ENCODE measurements around the gene PSMB3. TPM values are rescaled to one million over a fixed set of nuclear protein-coding genes. Genes with fewer than 3 reads are reported as not detected.
"Not testable (repeated sequence)": the region's sequence is repeated elsewhere in the genome, so short reads cannot be mapped to it uniquely, and the experiment has no call there.

The PSMB3 gene
- total RNA-seq, 1 experiment from 2014 or later = 524 TPM

DNA sequence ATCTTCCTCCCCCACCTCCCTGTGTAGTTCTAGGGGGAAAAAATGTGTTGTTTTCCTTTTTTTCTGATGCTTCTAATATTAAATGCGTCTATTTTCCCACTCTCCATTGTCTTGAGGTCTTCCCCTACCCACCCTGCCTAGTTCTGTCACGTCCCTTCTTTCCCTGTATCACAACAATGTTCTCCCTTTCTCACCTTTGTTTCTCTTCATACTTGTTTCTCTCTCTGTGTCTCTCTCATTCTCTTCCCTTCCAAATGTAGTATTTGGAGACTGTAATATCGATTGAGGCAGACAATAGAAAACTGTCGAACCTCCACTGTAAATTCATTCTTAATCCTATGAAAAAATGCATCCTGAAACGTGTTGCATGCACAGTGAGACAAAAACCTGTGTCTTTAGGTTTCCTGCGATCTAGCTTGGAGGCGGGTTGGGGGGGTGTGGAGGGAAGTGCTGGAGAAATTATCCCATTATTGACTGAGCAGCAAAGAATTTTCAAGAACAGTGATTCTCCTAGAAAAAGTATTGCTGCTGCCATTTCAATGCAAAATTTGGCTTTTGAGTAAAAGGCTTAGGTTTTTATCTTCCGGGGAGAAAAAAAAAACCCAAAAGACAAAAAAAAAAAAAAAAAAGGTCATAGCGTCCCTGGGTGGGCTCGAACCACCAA is 1.3 kb upstream of the PSMB3 start:
- DNase-seq = peak; percentile 50
- H3K4me3 ChIP-seq = peak overlapping the region; percentile 76

GRCh38 chr17:38751808-38752307 is 683 bp upstream of the PSMB3 start:
- DNase-seq = peak; percentile 77
- Histone ChIP-seq H3K4me3 (peak overlapping the region; percentile 76), H3K36me3 (peaks cover 36% of the 10 kb centered on the region), H3K9me3 (no peaks in the 10 kb centered on the region), H3K27me3 (no peaks in the 10 kb centered on the region)

More for the DNA sequence above, 1.3 kb upstream of the PSMB3 start:
- Histone ChIP-seq H3K27me3 (no peaks in the 10 kb centered on the region), H3K9me3 (no peaks in the 10 kb centered on the region), H3K36me3 (peaks cover 31% of the 10 kb centered on the region)

DNA sequence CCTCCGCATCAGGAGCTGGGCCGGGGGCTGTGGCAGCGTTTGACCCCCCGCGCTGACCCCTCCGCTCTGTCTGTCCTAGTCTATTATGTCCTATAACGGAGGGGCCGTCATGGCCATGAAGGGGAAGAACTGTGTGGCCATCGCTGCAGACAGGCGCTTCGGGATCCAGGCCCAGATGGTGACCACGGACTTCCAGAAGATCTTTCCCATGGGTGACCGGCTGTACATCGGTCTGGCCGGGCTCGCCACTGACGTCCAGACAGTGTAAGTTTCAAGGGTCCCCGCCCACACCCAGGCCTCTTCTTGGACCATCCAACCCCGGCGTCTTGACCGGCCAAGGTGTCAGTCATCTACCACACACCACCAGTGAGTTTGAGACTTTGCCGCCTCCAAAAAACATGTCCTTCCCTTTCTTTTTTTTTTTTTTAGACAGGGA is 548 bp downstream of the PSMB3 start:
- no peaks in the 10 kb centered on the region for H3K27me3 ChIP-seq
- peak overlapping the region; percentile 76 for H3K4me3 ChIP-seq
- no peak for DNase-seq
- peaks cover 44% of the 10 kb centered on the region for H3K36me3 ChIP-seq
- H3K9me3 ChIP-seq = no peaks in the 10 kb centered on the region

DNA sequence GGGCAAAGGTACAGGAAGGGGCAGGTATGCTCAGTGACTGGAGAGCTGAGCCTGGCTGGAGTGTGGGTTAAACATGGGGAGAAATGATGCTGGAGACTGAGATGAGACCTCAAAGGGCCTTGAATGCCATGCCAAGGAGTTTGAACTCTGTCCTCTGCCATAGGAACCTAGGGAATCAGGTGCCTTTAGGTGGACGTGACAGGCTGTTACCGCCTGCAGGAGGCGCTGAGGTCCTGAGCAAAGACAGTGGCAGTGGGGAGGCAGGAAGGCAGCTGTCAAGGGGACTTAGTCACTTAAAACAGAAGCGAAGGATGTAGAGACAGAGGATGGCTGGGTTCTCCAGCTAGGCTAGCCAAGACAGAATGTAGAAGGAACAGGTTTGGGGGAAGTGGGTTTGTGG is 9.1 kb downstream of the PSMB3 start:
- Histone ChIP-seq H3K9me3 (no peaks in the 10 kb centered on the region), H3K4me3 (no peak overlapping the region), H3K27me3 (no peaks in the 10 kb centered on the region), H3K36me3 (peaks cover 89% of the 10 kb centered on the region)
- DNase-seq = peak; percentile 24

GRCh38 chr17:38762231-38762630 is 9.7 kb downstream of the PSMB3 start:
- peaks cover 91% of the 10 kb centered on the region for H3K36me3 ChIP-seq
- no peak for DNase-seq
- no peak overlapping the region for H3K4me3 ChIP-seq

DNA sequence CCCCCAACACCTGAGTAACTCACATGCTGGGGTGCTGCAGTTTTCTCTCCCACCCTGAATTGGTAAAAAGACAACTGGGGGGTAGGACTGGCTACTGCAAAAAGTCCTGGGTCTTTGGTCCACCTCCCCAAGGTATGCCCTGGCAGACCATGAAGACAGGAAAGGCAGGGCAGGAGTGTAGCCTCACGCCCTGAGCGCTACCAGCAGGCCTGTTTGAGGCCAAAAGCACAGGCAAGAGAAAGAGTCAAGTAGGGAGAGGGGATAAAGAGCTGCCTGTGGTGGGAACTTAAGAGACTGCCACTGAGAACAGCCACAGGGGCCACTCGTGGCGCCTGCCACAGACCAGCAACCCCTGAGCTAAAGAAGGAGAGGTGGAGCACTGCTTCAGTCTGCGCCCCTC is 13.8 kb downstream of the PSMB3 start:
- Histone ChIP-seq H3K27me3 (no peaks in the 10 kb centered on the region), H3K36me3 (peaks cover 87% of the 10 kb centered on the region), H3K4me3 (no peak overlapping the region), H3K9me3 (no peaks in the 10 kb centered on the region)
- DNase-seq = no peak

More at GRCh38 chr17:38762231-38762630, 9.7 kb downstream of the PSMB3 start:
- Histone ChIP-seq H3K27me3 (no peaks in the 10 kb centered on the region), H3K9me3 (no peaks in the 10 kb centered on the region)

- no peak for DNase-seq
- Histone ChIP-seq H3K36me3 (peaks cover 90% of the 10 kb centered on the region), H3K4me3 (no peak overlapping the region), H3K9me3 (no peaks in the 10 kb centered on the region), H3K27me3 (no peaks in the 10 kb centered on the region)
Observed at GRCh38 chr17:38768417-38768816, 15.9 kb downstream of the PSMB3 start.

DNA sequence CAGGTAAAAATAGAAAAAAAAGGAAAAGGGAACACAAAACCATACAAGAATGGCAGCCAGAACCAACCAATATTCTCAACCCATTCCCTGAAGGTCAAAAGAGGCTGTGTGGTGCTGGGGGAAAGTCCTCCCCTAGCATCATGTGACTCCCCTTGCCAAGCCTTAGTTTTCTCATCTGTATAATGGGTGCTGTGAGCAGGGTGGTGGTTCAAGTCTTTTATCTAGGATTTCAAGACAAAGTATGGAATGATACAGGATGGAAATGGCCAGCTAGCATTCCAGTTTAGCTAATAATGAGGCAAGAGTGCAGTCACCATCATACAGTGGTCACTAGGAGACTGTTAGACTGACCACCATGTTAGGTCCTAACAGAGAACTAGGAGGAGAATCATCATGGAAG is 20.7 kb downstream of the PSMB3 start:
- Histone ChIP-seq H3K36me3 (peaks cover 91% of the 10 kb centered on the region), H3K27me3 (no peaks in the 10 kb centered on the region), H3K9me3 (no peaks in the 10 kb centered on the region), H3K4me3 (no peak overlapping the region)
- DNase-seq = no peak

DNA sequence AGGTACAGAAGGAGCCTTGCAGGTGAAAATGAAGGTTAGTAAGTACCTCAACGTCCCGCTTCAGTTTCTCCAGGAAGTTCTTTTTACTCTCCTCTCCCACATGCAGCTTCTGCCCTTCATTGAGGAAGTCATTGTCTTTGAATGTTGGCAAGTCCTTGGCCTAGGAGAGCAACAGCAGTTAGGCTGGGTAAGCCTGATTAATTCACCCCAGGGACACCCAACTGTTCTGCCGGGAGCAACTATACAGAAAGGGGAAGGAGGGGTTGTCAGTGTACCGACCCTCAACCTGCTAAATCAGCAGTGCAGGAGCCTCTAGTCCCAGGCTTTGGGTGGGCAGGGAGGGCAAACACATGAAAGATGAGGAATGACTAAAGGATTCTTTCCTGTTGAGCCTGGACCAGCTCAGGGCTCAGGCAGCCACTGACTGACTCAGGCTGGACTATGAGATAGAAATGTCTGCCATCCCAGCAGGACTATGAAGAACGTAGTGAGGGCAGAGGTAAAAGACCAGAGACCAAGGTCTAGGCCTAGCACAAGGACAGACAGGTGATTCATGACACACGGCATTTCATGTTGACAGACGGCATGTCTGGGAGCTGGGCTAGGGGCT is 25.2 kb downstream of the PSMB3 start:
- H3K4me3 ChIP-seq = no peak overlapping the region
- DNase-seq = no peak
- H3K9me3 ChIP-seq = no peaks in the 10 kb centered on the region
- H3K36me3 ChIP-seq = peaks cover 97% of the 10 kb centered on the region
- no peaks in the 10 kb centered on the region for H3K27me3 ChIP-seq

DNA sequence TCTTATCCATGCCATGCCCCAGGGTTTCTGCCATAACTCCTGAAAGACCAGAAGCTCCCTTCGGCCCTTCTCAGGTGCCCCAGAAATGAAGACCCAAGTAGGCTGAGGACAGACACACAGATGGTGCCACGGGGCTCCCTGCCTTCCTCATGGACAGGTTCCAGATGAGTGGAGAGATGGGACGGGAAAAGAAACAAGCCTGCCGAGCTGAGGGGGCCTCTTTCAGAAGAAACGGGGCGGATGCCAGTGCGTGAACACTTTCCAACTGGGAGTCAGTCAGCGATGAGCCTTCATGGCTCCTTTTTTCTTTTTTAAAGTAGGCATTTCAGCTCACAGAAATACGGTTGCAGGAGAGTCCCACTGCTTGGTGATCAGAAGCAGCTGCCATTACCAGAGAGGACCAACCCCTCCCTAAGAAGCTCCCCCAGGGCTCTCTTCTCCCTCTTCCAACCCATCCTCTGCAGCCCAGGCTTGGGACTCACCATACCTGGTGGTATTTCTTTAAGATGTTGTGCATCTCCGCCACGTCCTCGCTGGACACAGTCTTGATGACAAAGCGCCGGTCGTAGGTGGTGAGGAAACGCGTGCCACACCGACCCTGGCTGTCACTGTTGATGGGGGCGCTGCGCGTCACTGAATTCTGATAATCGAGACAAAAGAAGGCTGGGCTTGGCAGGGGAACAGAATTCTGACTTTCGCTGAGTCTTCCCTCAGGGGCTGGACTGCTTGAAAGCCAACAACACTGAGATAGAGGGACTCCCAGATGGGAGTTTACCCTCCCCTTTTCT is 27.6 kb downstream of the PSMB3 start:
- H3K36me3 ChIP-seq = peaks cover 92% of the 10 kb centered on the region

DNA sequence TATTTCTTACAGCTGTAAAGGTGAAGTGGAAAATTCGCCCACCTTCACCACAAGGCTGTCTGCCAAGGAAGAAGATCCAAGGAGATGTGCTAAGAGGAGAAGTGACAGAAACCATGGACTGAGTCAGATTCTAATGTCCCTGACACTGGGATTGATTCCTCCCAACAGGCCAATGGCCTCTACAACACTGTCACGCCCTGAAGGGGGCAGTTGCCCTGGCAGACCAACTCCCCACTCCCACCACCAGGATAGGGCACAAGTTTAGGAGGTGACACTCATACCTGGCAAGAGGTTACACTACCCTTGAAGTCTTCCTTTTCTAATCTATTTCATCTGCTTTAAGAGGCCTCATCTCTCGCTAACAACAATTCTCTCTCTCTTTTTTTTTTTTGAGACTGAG is 30.7 kb downstream of the PSMB3 start:
- H3K9me3 ChIP-seq = no peaks in the 10 kb centered on the region
- no peak overlapping the region for H3K4me3 ChIP-seq
- DNase-seq = no peak
- H3K27me3 ChIP-seq = no peaks in the 10 kb centered on the region
- peaks cover 90% of the 10 kb centered on the region for H3K36me3 ChIP-seq

More for the DNA sequence above, 27.6 kb downstream of the PSMB3 start:
- no peak for DNase-seq
- Histone ChIP-seq H3K27me3 (no peaks in the 10 kb centered on the region), H3K4me3 (no peak overlapping the region), H3K9me3 (no peaks in the 10 kb centered on the region)

GRCh38 chr17:38786372-38786771 is 33.8 kb downstream of the PSMB3 start:
- H3K9me3 ChIP-seq = no peaks in the 10 kb centered on the region
- H3K4me3 ChIP-seq = no peak overlapping the region
- peaks cover 58% of the 10 kb centered on the region for H3K36me3 ChIP-seq
- DNase-seq = no peak
- H3K27me3 ChIP-seq = no peaks in the 10 kb centered on the region

- DNase-seq, H3K9me3 ChIP-seq, H3K27me3 ChIP-seq, H3K4me3 ChIP-seq: not testable (repeated sequence)
- peaks cover 50% of the 10 kb centered on the region for H3K36me3 ChIP-seq
Observed at GRCh38 chr17:38787999-38788398, 35.5 kb downstream of the PSMB3 start.

DNA sequence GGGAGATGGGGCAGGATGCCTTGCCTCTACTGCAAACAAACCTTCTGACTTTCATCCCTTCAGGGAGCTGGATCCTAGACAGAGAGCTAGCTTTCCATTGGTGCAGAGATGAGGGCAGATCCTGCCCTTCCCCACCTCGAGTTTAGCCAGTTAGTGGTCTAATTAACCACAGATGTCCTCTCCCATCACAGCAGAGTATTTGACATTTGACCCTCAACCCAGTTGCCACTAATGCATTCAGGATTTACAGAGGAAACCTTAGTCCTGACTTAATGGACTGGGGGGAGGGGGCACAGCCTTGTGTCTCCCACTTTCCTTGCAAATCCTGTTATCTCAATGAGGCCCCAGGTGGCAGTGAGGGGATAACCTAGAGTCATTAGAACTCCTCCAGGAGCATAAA is 36.6 kb downstream of the PSMB3 start:
- no peaks in the 10 kb centered on the region for H3K27me3 ChIP-seq
- DNase-seq = no peak
- H3K9me3 ChIP-seq = no peaks in the 10 kb centered on the region
- no peak overlapping the region for H3K4me3 ChIP-seq
- peaks cover 45% of the 10 kb centered on the region for H3K36me3 ChIP-seq

DNA sequence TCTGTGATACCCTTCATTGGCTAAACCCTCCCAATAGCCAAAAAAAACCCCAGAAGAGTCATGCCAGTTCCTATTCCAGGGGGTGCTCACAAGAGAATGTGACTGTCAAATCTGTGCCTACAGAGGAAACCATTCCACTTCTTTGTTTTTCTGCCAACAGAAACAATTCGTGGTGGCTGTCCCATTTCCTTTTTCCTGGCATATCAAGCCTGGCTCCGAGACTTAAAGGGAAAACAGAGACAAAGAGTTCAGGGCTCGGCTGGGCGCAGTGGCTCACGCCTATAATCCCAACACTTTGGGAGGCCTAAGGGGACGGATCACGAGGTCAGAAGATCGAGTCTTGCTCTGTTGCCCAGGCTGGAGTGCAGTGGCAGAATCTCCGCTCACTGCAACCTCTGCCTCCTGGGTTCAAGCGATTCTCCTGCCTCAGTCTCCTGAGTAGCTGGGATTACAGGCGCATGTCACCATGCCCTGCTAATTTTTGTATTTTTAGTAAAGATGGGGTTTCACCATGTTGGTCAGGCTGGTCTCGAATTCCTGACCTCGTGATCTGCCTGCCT is 37.7 kb downstream of the PSMB3 start:
- DNase-seq, H3K9me3 ChIP-seq, H3K27me3 ChIP-seq, H3K4me3 ChIP-seq: not testable (repeated sequence)
- peaks cover 40% of the 10 kb centered on the region for H3K36me3 ChIP-seq

DNA sequence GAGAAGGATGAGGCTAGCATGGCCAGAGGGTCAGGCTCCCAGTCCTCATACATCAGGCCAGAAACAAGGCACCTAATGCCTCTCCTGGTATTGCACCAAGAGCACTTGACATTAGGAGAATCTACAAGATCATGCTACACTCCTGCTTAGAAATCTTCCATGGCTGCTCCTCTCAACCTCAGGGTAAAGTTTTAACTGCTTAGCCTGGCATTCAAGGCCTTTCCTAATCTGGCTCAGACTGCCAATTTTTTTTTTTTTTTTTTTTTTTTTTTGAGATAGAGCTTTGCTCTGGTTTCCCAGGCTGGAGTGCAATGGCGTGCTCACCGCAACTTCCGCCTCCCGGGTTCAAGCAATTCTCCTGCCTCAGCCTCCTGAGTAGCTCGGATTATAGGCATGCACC is 38.6 kb downstream of the PSMB3 start:
- no peaks in the 10 kb centered on the region for H3K9me3 ChIP-seq
- H3K27me3 ChIP-seq = no peaks in the 10 kb centered on the region
- no peak overlapping the region for H3K4me3 ChIP-seq
- DNase-seq = no peak
- H3K36me3 ChIP-seq = peaks cover 38% of the 10 kb centered on the region

GRCh38 chr17:38794221-38794620 is 41.7 kb downstream of the PSMB3 start:
- no peaks in the 10 kb centered on the region for H3K27me3 ChIP-seq
- DNase-seq = no peak
- peaks cover 29% of the 10 kb centered on the region for H3K36me3 ChIP-seq
- no peaks in the 10 kb centered on the region for H3K9me3 ChIP-seq
- no peak overlapping the region for H3K4me3 ChIP-seq

All from MG63 (cell line).